Activated CD8-positive, alpha-beta memory T cell treated with anti-CD3 and anti-CD28 coated beads, Interleukin-2, amount 50 U/mL, for 24 hours (primary cell): ENCODE results near the gene GSG1.
"Not testable (repeated sequence)": the region's sequence is repeated elsewhere in the genome, so short reads cannot be mapped to it uniquely, and the experiment has no call there.

Experiments
- DNase-seq: peaks from one replicate; pipeline ENCODE4 v3.0.0-alpha.2; 2020; ENCODE audit errors: extremely low read depth

The GSG1 gene

DNA sequence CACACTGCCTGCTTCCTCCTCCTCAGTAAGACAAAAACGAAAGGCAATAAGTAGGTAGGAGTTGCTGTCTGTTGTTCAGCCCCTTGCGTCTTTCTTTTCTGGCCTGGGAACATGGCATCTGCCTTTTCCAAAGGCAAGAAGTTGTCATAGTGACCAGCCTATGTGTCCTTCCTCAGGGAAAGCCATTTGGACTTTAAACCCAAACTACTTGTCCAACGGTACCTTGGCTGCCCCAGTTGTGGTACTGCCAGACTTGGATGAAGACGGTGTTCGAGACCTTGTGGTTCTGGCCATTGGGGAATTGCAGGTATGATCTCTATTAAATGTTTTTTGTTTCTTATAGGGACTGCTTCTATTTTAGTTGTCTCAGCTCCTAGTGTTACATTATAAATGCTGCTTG lies 40.8 kb downstream of the GSG1 start:
- no peak for DNase-seq

GRCh38 chr12:13061377-13061776 lies 42.1 kb downstream of the GSG1 start:
- no peak for DNase-seq

DNA sequence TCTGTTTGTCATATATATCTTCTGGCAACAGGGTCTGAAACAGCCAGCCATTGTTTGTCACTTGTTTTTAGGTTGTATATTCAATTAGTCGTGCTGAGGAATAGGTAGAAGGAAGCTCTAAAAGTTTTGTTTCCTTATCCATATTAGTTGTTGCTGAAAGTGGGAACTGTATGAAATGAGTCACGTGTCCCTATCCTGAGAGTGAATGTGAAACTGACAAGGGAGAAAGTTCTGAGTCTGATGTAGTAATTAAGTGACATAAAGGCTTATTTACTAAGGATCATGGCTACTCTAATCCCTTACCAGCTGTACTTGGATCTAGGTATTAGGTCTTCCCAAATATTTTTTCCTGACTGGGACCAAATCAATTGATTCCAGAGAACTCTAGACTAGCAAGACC lies 42.9 kb downstream of the GSG1 start:
- DNase-seq = no peak

- not testable (repeated sequence) for DNase-seq
Measured at GRCh38 chr12:13053617-13054016, 49.9 kb downstream of the GSG1 start.

GRCh38 chr12:13052421-13052820 lies 51.0 kb downstream of the GSG1 start:
- DNase-seq = no peak

DNA sequence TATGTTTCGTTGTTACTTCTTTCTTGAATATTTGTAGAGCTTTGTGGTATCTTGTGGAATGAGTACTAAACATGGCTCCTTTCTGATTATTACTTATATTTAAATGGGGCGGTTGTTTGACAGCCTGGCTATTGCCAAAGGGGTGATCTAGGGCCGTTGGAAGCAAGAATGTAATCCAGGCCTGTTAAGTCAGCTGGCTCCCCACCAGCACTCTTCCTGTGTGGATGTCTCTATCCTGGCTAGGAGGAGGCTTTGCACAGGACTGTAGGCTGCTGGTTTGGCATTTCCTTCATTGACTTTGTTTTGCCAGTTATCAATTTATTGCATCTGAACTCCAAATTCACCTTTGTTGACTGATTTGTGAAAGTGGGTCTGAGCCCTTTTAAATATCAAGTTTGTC lies 53.7 kb downstream of the GSG1 start:
- DNase-seq = no peak

DNA sequence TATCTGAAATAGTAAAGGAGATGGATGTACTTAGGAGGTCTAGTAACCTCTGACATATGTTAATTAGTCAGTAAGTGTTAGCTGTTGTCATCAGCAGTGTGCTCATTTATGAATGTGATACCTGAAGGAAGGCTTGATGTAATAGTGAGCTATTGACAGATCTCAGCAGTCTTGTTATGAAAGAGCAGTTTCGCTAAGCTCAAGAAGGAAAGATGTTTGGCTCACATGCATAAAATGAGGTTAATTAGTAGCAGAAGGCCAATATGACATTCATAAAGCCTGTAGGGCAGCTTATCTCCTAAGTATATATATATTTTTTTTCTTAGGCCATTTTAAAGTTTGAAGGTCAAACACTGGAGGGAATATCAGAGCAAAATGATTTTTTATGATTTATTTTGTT lies 56.5 kb downstream of the GSG1 start:
- DNase-seq = no peak

GRCh38 chr12:13045816-13046215 lies 57.7 kb downstream of the GSG1 start:
- no peak for DNase-seq

GRCh38 chr12:13044906-13045299 lies 58.6 kb downstream of the GSG1 start:
- no peak for DNase-seq

- peak; percentile 29 for DNase-seq
Measured at GRCh38 chr12:13044002-13044905, 59.2 kb downstream of the GSG1 start, which contains the start of gene FAM234B. Gene FAM234B (plus strand): TSS chr12:13044381. CDS start chr12:13044404, 23 bp downstream.

GRCh38 chr12:13042666-13043230 lies 60.7 kb downstream of the GSG1 start:
- no peak for DNase-seq

DNA sequence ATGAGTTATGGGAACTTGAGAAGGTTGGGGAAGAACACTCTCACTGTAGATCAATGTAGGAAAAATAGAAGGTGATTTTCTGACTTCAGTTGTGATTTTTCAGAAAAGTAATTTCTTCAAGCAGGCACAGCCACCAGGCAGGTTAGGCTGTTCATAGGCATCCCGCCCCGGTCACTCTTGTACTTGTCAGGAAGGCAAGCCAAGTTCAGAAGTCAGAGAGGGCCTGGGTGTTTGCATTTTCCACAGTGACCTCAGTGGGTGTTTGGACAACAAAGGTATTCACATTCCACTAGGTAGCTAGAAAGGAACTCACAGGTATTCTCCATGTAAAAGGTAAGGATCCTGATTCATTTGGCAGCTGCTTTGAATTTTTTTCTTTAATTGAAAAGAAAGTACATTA lies 62.2 kb downstream of the GSG1 start:
- DNase-seq = no peak

- DNase-seq = no peak
Measured at GRCh38 chr12:13039328-13039956, 64.0 kb downstream of the GSG1 start.

DNA sequence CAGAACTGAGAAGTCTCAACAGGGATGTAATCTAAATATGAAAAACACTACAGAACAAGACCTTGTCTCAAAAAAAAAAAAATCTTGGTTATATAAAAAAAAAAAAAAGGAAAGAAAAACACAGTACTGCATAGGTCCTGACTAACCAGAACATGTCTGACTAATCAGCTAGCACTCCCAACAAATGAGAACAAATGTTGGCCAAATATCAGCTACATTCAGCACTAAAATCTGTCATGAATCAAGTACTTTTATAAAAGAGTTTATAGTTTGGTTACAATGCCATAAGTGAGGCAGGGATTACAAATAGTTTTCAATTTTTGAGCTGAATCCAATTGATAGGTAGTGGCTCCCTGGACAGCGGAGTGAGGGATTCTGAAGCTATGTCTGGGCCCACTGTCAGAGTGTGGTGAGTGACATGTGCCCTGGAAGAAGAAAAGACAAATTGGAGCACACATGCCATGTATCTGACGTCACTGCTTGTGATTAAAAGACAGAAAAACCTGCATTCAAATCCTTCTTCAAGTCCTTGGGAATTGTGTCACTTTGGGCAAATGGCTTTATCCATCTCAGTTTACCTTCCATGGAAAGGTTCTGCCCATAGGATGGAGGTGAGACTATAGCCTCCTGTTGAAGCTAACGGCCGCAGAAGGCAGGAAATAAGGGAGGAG lies 64.8 kb downstream of the GSG1 start:
- DNase-seq = no peak

GRCh38 chr12:13036881-13037280 lies 66.6 kb downstream of the GSG1 start:
- DNase-seq = no peak

DNA sequence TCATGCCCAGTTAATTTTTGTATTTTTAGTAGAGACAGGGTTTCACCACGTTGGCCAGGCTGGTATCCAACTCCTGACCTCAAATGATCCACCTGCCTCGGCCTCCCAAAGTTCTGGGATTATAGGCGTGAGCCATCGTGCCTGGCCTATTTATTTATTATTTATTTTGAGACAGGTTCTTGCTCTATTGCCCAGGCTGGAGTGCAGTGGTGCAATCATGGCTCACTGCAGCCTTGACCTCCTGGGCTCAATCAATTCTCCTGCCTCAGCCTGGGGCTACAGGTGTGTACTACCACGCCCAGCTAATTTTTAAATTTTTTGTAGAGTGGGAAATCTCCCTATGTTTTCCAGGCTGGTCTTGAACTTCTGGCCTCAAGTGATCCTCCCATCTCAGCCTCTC lies 68.1 kb downstream of the GSG1 start:
- DNase-seq = not testable (repeated sequence)
